NB4 (cell line): Measurements from ENCODE around the gene SLC11A1.

ENCODE experiments used
- MAX ChIP-seq: IDR thresholded peaks from 2 replicates; pipeline ENCODE4 v1.6.1; 2011; ENCODE audit warnings: low read depth, low read length
- POLR2A ChIP-seq: IDR thresholded peaks from 2 replicates; pipeline ENCODE4 v1.6.1; 2011; ENCODE audit warnings: mild to moderate bottlenecking; ENCODE audit not compliant: insufficient read length; ENCODE audit errors: extremely low read depth
- TF ChIP-seq, protein P1 (sequence below): IDR thresholded peaks from one replicate; pipeline ENCODE4 v1.5.1; 2012; ENCODE audit warnings: low read depth, low read length

DNA sequence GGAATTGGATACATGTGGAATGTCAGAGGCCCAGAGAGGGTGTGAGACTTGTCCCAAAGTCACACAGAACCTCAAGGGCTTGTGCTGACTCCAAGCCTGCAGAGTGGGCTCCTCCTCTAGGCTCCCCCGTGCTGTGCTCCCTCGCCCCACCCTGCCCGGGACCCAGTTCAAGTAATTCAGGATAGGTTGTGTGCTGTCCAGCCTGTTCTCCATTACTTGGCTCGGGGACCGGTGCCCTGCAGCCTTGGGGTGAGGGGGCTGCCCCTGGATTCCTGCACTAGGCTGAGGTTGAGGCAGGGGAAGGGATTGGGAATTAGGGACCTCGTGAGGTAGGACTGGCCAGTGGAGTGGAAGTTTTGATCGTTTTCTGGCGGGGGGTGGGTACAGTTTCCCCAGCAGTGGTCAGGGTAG, 20.4 kb downstream of the SLC11A1 start:
- TF ChIP-seq POLR2A (no peak), MAX (no peak)
- TF ChIP-seq, protein P1, sequence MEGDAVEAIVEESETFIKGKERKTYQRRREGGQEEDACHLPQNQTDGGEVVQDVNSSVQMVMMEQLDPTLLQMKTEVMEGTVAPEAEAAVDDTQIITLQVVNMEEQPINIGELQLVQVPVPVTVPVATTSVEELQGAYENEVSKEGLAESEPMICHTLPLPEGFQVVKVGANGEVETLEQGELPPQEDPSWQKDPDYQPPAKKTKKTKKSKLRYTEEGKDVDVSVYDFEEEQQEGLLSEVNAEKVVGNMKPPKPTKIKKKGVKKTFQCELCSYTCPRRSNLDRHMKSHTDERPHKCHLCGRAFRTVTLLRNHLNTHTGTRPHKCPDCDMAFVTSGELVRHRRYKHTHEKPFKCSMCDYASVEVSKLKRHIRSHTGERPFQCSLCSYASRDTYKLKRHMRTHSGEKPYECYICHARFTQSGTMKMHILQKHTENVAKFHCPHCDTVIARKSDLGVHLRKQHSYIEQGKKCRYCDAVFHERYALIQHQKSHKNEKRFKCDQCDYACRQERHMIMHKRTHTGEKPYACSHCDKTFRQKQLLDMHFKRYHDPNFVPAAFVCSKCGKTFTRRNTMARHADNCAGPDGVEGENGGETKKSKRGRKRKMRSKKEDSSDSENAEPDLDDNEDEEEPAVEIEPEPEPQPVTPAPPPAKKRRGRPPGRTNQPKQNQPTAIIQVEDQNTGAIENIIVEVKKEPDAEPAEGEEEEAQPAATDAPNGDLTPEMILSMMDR = no peak
